ENCODE results near the gene PLCD4.

PLCD4 gene

GRCh38 chr2:218679119-218679518 lies 71.4 kb downstream of the PLCD4 start:
- Histone ChIP-seq H3K27ac (no peak overlapping the region), H3K4me3 (no peak overlapping the region)
- DNase-seq (ENCODE audit: low spot score), result no peak
- TF ChIP-seq, protein P1, sequence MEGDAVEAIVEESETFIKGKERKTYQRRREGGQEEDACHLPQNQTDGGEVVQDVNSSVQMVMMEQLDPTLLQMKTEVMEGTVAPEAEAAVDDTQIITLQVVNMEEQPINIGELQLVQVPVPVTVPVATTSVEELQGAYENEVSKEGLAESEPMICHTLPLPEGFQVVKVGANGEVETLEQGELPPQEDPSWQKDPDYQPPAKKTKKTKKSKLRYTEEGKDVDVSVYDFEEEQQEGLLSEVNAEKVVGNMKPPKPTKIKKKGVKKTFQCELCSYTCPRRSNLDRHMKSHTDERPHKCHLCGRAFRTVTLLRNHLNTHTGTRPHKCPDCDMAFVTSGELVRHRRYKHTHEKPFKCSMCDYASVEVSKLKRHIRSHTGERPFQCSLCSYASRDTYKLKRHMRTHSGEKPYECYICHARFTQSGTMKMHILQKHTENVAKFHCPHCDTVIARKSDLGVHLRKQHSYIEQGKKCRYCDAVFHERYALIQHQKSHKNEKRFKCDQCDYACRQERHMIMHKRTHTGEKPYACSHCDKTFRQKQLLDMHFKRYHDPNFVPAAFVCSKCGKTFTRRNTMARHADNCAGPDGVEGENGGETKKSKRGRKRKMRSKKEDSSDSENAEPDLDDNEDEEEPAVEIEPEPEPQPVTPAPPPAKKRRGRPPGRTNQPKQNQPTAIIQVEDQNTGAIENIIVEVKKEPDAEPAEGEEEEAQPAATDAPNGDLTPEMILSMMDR (IDR thresholded peaks at IDR 0.05), result no peak

DNA sequence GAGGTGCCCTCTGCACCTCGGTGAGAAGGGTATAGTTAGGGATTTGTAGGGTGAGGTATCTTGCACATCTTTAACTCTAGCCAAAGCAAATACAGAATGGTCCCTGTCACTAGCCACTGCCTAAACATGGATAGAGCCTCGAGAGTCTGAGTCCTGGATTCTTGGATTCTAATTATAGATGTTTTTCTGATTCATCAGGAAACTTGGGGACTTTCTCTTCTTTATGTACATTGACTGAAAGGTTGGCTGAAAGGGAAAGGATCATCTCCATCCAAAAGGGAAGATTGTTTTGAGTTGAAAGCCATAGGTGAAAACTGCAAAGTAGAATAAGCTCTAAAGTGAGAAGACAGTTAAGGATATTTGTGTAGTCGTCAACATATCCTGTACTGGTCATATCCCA lies 72.4 kb downstream of the PLCD4 start:
- Histone ChIP-seq H3K27ac (no peak overlapping the region), H3K4me3 (no peak overlapping the region)
- DNase-seq (ENCODE audit: low spot score), result no peak
- TF ChIP-seq, protein P1 (IDR thresholded peaks at IDR 0.05), result no peak

Measured in coronary artery (tissue), 2 donors.